Karpas-422 (cell line): ENCODE measurements around the gene ANXA3. TPM values are rescaled to one million over a fixed set of nuclear protein-coding genes. Genes with fewer than 3 reads are reported as not detected.

Experiments used
- DNase-seq: peaks from one replicate; pipeline ENCODE4 v3.0.0-alpha.2; 2015
- H2AFZ ChIP-seq: fragments of 200-600 bp; sonication (generic); 2 replicates; pipeline ENCODE4 v1.6.1; 2014; ENCODE audit warnings: antibody characterized with exemption, low read length, mixed read lengths
- H3K27ac ChIP-seq: fragments of 200-600 bp; sonication (generic); 2 replicates; pipeline ENCODE4 v1.5.1; 2014; ENCODE audit warnings: mild to moderate bottlenecking, low read length, moderate library complexity
- H3K27me3 ChIP-seq: fragments of 200-600 bp; sonication (generic); 2 replicates; pipeline ENCODE4 v1.6.1; 2014; ENCODE audit warnings: low read length, mixed read lengths
- H3K36me3 ChIP-seq: fragments of 200-600 bp; sonication (generic); 2 replicates; pipeline ENCODE4 v1.6.1; 2014; ENCODE audit warnings: low read length, mixed read lengths; ENCODE audit not compliant: insufficient read depth
- H3K4me1 ChIP-seq: fragments of 200-600 bp; sonication (generic); 2 replicates; pipeline ENCODE4 v1.6.1; 2014; ENCODE audit warnings: mild to moderate bottlenecking, low read length, mixed read lengths
- H3K4me2 ChIP-seq: fragments of 200-600 bp; sonication (generic); 2 replicates; pipeline ENCODE4 v1.6.1; 2014; ENCODE audit warnings: low read length, low read depth, mild to moderate bottlenecking; ENCODE audit not compliant: poor library complexity, severe bottlenecking
- H3K4me3 ChIP-seq: fragments of 200-600 bp; sonication (generic); 2 replicates; pipeline ENCODE4 v1.5.1; 2014; ENCODE audit warnings: mild to moderate bottlenecking, antibody characterized with exemption, low read length, mixed read lengths
- H3K79me2 ChIP-seq: fragments of 200-600 bp; sonication (generic); 2 replicates; pipeline ENCODE4 v1.6.1; 2014; ENCODE audit warnings: mild to moderate bottlenecking, low read length, mixed read lengths
- H3K9ac ChIP-seq: fragments of 200-600 bp; sonication (generic); 2 replicates; pipeline ENCODE4 v1.6.0; 2014; ENCODE audit warnings: low read length
- H3K9me2 ChIP-seq: fragments of 200-600 bp; sonication (generic), shearing (Covaris generic); replicated peaks from 2 replicates; pipeline ENCODE4 v1.6.0; 2014; ENCODE audit warnings: mild to moderate bottlenecking, low read length, moderate library complexity; ENCODE audit not compliant: insufficient read depth
- H3K9me3 ChIP-seq: fragments of 300-700, 200-600 bp; sonication (generic); 2 replicates; pipeline ENCODE4 v1.6.1; 2014; ENCODE audit warnings: low read length, mixed read lengths
- H4K20me1 ChIP-seq: fragments of 200-600 bp; sonication (generic); 2 replicates; pipeline ENCODE4 v1.6.1; 2014; ENCODE audit warnings: mild to moderate bottlenecking, antibody characterized with exemption, low read length, low read depth; ENCODE audit not compliant: insufficient read depth
- total RNA-seq: library from RNA; depleted of rRNA; stranded (reverse); fragments of >200 nt; shearing (Covaris generic); gene quantifications from 2 replicates; pipeline ENCODE4 v1.2.3, GENCODE V29; 2014; ENCODE audit warnings: low replicate concordance

The ANXA3 gene
- total RNA-seq, 1 experiment from 2014 or later, result not detected

GRCh38 chr4:78569306-78569821 lies 17.8 kb downstream of the ANXA3 start:
- H3K79me2 ChIP-seq, result no peaks in the 10 kb centered on the region
- H3K9ac ChIP-seq, result no peak overlapping the region
- H4K20me1 ChIP-seq, result no peaks in the 10 kb centered on the region
- no peak overlapping the region for H3K27ac ChIP-seq
- no peak overlapping the region for H2AFZ ChIP-seq
- no peaks in the 10 kb centered on the region for H3K4me1 ChIP-seq
- no peaks in the 10 kb centered on the region for H3K36me3 ChIP-seq
- H3K9me3 ChIP-seq, result no peaks in the 10 kb centered on the region
- H3K9me2 ChIP-seq, result no peaks in the 10 kb centered on the region
- no peaks in the 10 kb centered on the region for H3K27me3 ChIP-seq
- H3K4me3 ChIP-seq, result no peak overlapping the region
- DNase-seq, result no peak
- no peak overlapping the region for H3K4me2 ChIP-seq

- no peaks in the 10 kb centered on the region for H3K79me2 ChIP-seq
- no peak overlapping the region for H3K9ac ChIP-seq
- H2AFZ ChIP-seq, result no peak overlapping the region
- no peaks in the 10 kb centered on the region for H3K4me1 ChIP-seq
- no peak overlapping the region for H3K4me3 ChIP-seq
- H3K36me3 ChIP-seq, result no peaks in the 10 kb centered on the region
- no peak overlapping the region for H3K27ac ChIP-seq
- no peaks in the 10 kb centered on the region for H3K27me3 ChIP-seq
- DNase-seq, result no peak
- no peaks in the 10 kb centered on the region for H4K20me1 ChIP-seq
- H3K9me3 ChIP-seq, result no peaks in the 10 kb centered on the region
- no peak overlapping the region for H3K4me2 ChIP-seq
- H3K9me2 ChIP-seq, result no peaks in the 10 kb centered on the region
Observed at GRCh38 chr4:78570117-78570516, 18.5 kb downstream of the ANXA3 start.

GRCh38 chr4:78571804-78572203 lies 20.2 kb downstream of the ANXA3 start:
- H3K4me2 ChIP-seq, result no peak overlapping the region
- no peaks in the 10 kb centered on the region for H4K20me1 ChIP-seq
- no peaks in the 10 kb centered on the region for H3K9me3 ChIP-seq
- H3K4me3 ChIP-seq, result no peak overlapping the region
- no peaks in the 10 kb centered on the region for H3K9me2 ChIP-seq
- DNase-seq, result no peak
- H3K9ac ChIP-seq, result no peak overlapping the region
- no peaks in the 10 kb centered on the region for H3K4me1 ChIP-seq
- no peaks in the 10 kb centered on the region for H3K27me3 ChIP-seq
- H3K27ac ChIP-seq, result no peak overlapping the region
- H3K79me2 ChIP-seq, result no peaks in the 10 kb centered on the region
- no peaks in the 10 kb centered on the region for H3K36me3 ChIP-seq
- no peak overlapping the region for H2AFZ ChIP-seq

GRCh38 chr4:78578674-78579425 lies 27.3 kb downstream of the ANXA3 start:
- H3K4me2 ChIP-seq, result no peak overlapping the region

GRCh38 chr4:78581618-78582017 lies 30.0 kb downstream of the ANXA3 start:
- Histone ChIP-seq H3K79me2 (no peaks in the 10 kb centered on the region), H3K4me1 (no peaks in the 10 kb centered on the region), H4K20me1 (no peaks in the 10 kb centered on the region), H3K9ac (no peak overlapping the region), H3K4me2 (no peak overlapping the region), H2AFZ (no peak overlapping the region), H3K4me3 (no peak overlapping the region), H3K9me3 (no peaks in the 10 kb centered on the region), H3K36me3 (no peaks in the 10 kb centered on the region), H3K27me3 (no peaks in the 10 kb centered on the region), H3K9me2 (no peaks in the 10 kb centered on the region), H3K27ac (no peak overlapping the region)
- DNase-seq, result no peak

More at GRCh38 chr4:78578674-78579425, 27.3 kb downstream of the ANXA3 start:
- H3K9me3 ChIP-seq, result no peaks in the 10 kb centered on the region
- H2AFZ ChIP-seq, result no peak overlapping the region
- H3K9ac ChIP-seq, result no peak overlapping the region
- no peaks in the 10 kb centered on the region for H3K36me3 ChIP-seq
- no peaks in the 10 kb centered on the region for H4K20me1 ChIP-seq
- H3K79me2 ChIP-seq, result no peaks in the 10 kb centered on the region
- H3K27me3 ChIP-seq, result no peaks in the 10 kb centered on the region
- DNase-seq, result no peak
- no peaks in the 10 kb centered on the region for H3K4me1 ChIP-seq
- no peaks in the 10 kb centered on the region for H3K9me2 ChIP-seq
- no peak overlapping the region for H3K4me3 ChIP-seq
- no peak overlapping the region for H3K27ac ChIP-seq

- no peaks in the 10 kb centered on the region for H3K36me3 ChIP-seq
- H3K79me2 ChIP-seq, result no peaks in the 10 kb centered on the region
- no peaks in the 10 kb centered on the region for H3K27me3 ChIP-seq
- H3K9me3 ChIP-seq, result no peaks in the 10 kb centered on the region
- no peak overlapping the region for H3K4me2 ChIP-seq
- H3K27ac ChIP-seq, result no peak overlapping the region
- no peak overlapping the region for H3K9ac ChIP-seq
- no peak overlapping the region for H2AFZ ChIP-seq
- no peak for DNase-seq
- no peaks in the 10 kb centered on the region; the same call in 1 of the 2 replicates for H3K4me1 ChIP-seq
- H3K4me3 ChIP-seq, result no peak overlapping the region
- H3K9me2 ChIP-seq, result no peaks in the 10 kb centered on the region
- no peaks in the 10 kb centered on the region for H4K20me1 ChIP-seq
Observed at GRCh38 chr4:78584863-78585547, 33.4 kb downstream of the ANXA3 start.

- Histone ChIP-seq H3K9ac (no peak overlapping the region), H3K27ac (no peak overlapping the region), H3K9me3 (no peaks in the 10 kb centered on the region), H2AFZ (no peak overlapping the region), H3K4me2 (no peak overlapping the region), H3K4me3 (no peak overlapping the region), H3K27me3 (no peaks in the 10 kb centered on the region), H3K9me2 (no peaks in the 10 kb centered on the region), H3K36me3 (no peaks in the 10 kb centered on the region), H3K79me2 (no peaks in the 10 kb centered on the region), H3K4me1 (no peaks in the 10 kb centered on the region; the same call in 1 of the 2 replicates), H4K20me1 (no peaks in the 10 kb centered on the region)
- no peak for DNase-seq
Observed at GRCh38 chr4:78585633-78586032, 34.1 kb downstream of the ANXA3 start.

GRCh38 chr4:78588894-78589545 lies 37.5 kb downstream of the ANXA3 start:
- Histone ChIP-seq H3K27ac (no peak overlapping the region), H3K9ac (no peak overlapping the region), H2AFZ (no peak overlapping the region), H3K4me2 (no peak overlapping the region), H3K79me2 (no peaks in the 10 kb centered on the region), H4K20me1 (no peaks in the 10 kb centered on the region), H3K4me3 (no peak overlapping the region), H3K27me3 (no peaks in the 10 kb centered on the region), H3K36me3 (no peaks in the 10 kb centered on the region), H3K4me1 (no peaks in the 10 kb centered on the region; the same call in 1 of the 2 replicates), H3K9me2 (no peaks in the 10 kb centered on the region), H3K9me3 (no peaks in the 10 kb centered on the region)
- DNase-seq, result peak; percentile 41
